Tibial artery (tissue), 4 donors: ENCODE measurements around the gene NOS1.
"Not testable (repeated sequence)": the region's sequence is repeated elsewhere in the genome, so short reads cannot be mapped to it uniquely, and the experiment has no call there.

ENCODE experiments used
- DNase-seq, 2 donors: peaks; one replicate each; pipeline ENCODE4 v3.0.0-alpha.2; 2019
- H3K27ac ChIP-seq, 2 donors: fragments of 200-600 bp; sonication (generic) in 1 of 2; 1 replicate in 1 of 2; 2 replicates in 1 of 2; pipeline ENCODE4 v1.5.1; 2018 to 2019; ENCODE audit warnings: mild to moderate bottlenecking in 1 of 2
- H3K27me3 ChIP-seq, 2 donors: fragments of 200-600 bp; sonication (generic) in 1 of 2; one replicate each; pipeline versions ENCODE4 v1.5.1 to v1.6.0; 2016 to 2019
- H3K36me3 ChIP-seq, 3 donors: fragments of 200-600 bp; sonication (generic) in 2 of 3; one replicate each; pipeline ENCODE4 v1.5.1; 2016 to 2019; ENCODE audit warnings: mild to moderate bottlenecking in 2 of 3
- H3K4me1 ChIP-seq, 4 donors: fragments of 200-600 bp; sonication (generic) in 2 of 4; 1 replicate in 3 of 4; 2 replicates in 1 of 4; pipeline ENCODE4 v1.5.1; 2016 to 2019
- H3K4me3 ChIP-seq, 2 donors: fragments of 200-600 bp; sonication (generic) in 1 of 2; 1 replicate in 1 of 2; 2 replicates in 1 of 2; pipeline ENCODE4 v1.5.1; 2018 to 2019; ENCODE audit warnings: mild to moderate bottlenecking in 2 of 2
- H3K9me3 ChIP-seq, 3 donors: fragments of 200-600 bp; sonication (generic) in 1 of 3; one replicate each; pipeline ENCODE4 v1.5.1; 2016 to 2019
- intact Hi-C: fragments of 100-400 bp; cut with DNase I; formaldehyde crosslinking; loops from one replicate; pipeline ENCODE4 v1.15.0; 2023; ENCODE audit warnings: low total_unique reads
- TF ChIP-seq, protein P1 (sequence below), 2 experiments: fragments of 200-600 bp in 1 of 2; fragments of 450-650 bp in 1 of 2; IDR thresholded peaks; one replicate each; pipeline ENCODE4 v1.5.1; 2017 to 2019; ENCODE audit warnings: antibody characterized with exemption in 2 of 2, mild to moderate bottlenecking in 1 of 2, moderate library complexity in 1 of 2

The NOS1 gene

DNA sequence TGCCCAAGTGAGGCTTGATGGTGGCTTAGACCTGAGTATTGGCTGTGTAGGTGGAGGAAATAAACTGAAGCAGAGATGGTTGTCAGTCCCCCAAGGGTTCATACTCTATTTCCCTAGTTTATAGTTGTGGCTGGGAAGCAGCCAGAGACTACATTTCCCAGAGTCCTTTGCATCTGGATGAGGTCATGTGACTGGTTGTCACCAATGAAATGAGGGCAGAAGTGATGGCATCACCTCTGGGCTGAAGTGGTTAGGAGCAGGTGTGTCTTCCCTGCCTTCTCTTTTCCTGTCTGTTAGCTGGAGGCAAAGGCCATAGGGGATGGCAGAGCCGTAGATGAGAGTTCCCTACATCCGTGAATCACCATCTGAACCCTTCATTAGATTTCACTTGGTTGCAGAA, 16.3 kb upstream of the NOS1 start:
- H3K9me3 ChIP-seq: no peaks in the 10 kb centered on the region
- no peaks in the 10 kb centered on the region for H3K4me1 ChIP-seq
- no peaks in the 10 kb centered on the region for H3K27me3 ChIP-seq
- intact Hi-C loops: no loop called here
- no peak for DNase-seq
- no peak overlapping the region for H3K4me3 ChIP-seq
- no peak overlapping the region for H3K27ac ChIP-seq
- no peaks in the 10 kb centered on the region for H3K36me3 ChIP-seq
- TF ChIP-seq, protein P1, sequence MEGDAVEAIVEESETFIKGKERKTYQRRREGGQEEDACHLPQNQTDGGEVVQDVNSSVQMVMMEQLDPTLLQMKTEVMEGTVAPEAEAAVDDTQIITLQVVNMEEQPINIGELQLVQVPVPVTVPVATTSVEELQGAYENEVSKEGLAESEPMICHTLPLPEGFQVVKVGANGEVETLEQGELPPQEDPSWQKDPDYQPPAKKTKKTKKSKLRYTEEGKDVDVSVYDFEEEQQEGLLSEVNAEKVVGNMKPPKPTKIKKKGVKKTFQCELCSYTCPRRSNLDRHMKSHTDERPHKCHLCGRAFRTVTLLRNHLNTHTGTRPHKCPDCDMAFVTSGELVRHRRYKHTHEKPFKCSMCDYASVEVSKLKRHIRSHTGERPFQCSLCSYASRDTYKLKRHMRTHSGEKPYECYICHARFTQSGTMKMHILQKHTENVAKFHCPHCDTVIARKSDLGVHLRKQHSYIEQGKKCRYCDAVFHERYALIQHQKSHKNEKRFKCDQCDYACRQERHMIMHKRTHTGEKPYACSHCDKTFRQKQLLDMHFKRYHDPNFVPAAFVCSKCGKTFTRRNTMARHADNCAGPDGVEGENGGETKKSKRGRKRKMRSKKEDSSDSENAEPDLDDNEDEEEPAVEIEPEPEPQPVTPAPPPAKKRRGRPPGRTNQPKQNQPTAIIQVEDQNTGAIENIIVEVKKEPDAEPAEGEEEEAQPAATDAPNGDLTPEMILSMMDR (IDR thresholded peaks at IDR 0.05): no peak

DNA sequence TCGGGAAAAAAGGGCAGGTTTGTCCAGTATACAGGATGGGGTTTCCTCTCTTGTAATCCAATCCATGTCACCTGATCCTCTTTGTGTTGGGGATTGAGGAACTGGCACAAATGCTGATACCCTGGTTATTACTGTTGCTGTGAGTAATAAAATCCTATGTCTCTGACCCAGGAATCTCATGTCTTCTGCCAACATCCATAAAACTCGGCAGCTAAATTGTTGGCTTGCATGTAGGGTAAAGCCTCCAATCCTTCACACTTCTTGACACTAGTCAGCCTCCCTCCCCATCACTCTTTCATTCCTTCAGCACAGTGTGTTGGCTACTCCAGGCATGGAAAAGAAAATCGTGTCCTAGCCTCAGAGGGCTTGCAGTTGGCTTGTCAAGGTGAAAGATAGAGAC, 9.2 kb upstream of the NOS1 start:
- no peak overlapping the region for H3K27ac ChIP-seq
- H3K4me1 ChIP-seq: no peaks in the 10 kb centered on the region
- intact Hi-C loops: no loop called here
- TF ChIP-seq, protein P1 (IDR thresholded peaks at IDR 0.05): no peak
- H3K36me3 ChIP-seq: no peaks in the 10 kb centered on the region
- H3K27me3 ChIP-seq: peaks cover 0 to 2% of the 10 kb centered on the region in 2 donors
- no peak overlapping the region for H3K4me3 ChIP-seq
- DNase-seq: no peak
- H3K9me3 ChIP-seq: peaks cover 0 to 9% (median 0%) of the 10 kb centered on the region in 3 donors

DNA sequence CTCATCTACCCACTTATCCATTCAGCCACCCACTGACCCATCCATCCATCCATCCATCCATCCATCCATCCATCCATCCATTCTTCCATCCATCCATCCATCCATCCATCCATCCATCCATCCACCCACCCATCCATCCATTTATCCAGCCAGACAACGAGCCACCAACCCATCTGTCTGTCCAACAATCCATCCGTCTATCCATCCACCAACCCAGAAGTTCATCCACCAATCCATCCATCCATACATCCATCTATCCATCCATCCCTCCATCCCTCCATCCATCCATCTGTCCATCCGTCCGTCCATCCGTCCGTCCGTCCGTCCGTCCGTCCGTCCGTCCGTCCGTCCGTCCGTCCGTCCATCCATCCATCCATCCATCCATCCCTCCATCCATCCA, 8.6 kb upstream of the NOS1 start:
- not testable (repeated sequence) for H3K27me3 ChIP-seq, H3K27ac ChIP-seq, DNase-seq, H3K9me3 ChIP-seq, H3K36me3 ChIP-seq, H3K4me1 ChIP-seq, H3K4me3 ChIP-seq
- intact Hi-C loops: loop anchor here (5.0 kb wide), 1 partner anchor 467 kb away; no protein-coding TSS in a partner anchor

DNA sequence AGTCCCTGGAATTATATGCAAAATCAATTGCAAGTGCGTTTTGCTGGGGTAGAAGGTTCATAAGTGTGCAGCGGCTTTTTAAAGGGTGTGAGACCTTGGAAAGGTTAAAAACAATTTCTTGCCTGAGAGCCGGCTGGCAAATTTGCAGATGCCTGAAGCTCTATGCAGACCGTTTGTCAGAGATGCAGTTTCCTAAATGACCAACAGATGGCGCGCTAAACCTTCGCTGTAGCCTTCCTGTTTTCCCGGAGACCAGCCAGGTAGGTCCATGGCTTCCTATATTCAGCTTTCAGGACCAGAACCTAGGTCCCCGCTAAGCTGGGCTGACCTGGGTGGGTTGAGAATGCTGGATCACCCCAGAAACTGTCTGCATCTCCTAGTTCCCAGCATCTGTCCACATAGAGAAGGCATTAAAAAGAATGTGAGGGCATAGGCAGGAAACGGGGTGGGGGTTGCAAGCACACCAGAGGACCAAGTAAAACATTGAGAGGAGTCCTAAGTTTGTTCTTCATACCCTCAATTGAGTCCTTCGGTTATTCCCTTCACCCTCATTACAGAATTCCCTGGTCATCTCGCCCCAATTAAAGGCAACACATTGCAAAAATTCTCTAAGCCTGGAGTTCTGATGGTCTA, 5.7 kb upstream of the NOS1 start:
- H3K4me1 ChIP-seq: no peaks in the 10 kb centered on the region
- no peak overlapping the region for H3K4me3 ChIP-seq
- intact Hi-C loops: loop anchor here (5.0 kb wide), 1 partner anchor 470 kb away; no protein-coding TSS in a partner anchor
- peaks cover 0 to 9% (median 0%) of the 10 kb centered on the region in 3 donors for H3K9me3 ChIP-seq
- peaks cover 0 to 32% of the 10 kb centered on the region in 2 donors for H3K27me3 ChIP-seq
- peak; percentile 47 to 71 for DNase-seq
- H3K27ac ChIP-seq: no peak overlapping the region
- TF ChIP-seq, protein P1 (IDR thresholded peaks at IDR 0.05): peak; percentile 67 to 79
- H3K36me3 ChIP-seq: no peaks in the 10 kb centered on the region

DNA sequence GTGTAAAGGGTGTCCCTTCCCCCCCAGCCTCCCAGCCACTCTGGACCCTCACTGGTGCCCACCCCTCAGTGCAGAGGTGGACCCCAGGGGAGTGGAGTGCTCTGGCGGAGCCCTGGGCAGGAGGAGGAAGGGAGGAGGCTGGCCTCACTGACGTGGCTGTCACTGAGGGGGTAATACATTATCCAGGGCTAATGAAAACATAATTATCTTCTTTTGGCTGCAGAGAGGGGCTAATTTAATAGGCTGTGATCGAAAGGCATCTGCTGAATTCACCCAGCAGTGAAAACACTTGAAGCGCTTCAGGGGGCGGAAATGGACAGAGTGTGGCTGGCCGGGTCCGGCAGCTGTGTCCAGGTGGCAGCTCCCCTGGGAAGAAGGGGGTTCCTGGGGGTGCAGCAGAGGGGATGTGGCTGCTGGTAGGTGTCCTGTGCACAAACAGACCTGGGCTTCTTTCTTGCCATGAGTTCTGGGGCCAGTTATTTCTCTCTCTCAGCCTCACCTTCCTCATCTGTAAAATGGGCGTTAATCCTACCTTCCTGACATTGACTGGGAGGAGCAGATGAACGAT, 3.7 kb upstream of the NOS1 start:
- intact Hi-C loops: loop anchor here (5.0 kb wide), 1 partner anchor 472 kb away; no protein-coding TSS in a partner anchor
- TF ChIP-seq, protein P1 (IDR thresholded peaks at IDR 0.05): no peak
- H3K4me1 ChIP-seq: peaks cover 0 to 12% (median 0%) of the 10 kb centered on the region in 4 donors
- H3K36me3 ChIP-seq: no peaks in the 10 kb centered on the region
- no peak overlapping the region for H3K4me3 ChIP-seq
- H3K9me3 ChIP-seq: no peaks in the 10 kb centered on the region
- no peak overlapping the region for H3K27ac ChIP-seq
- peaks cover 0 to 50% of the 10 kb centered on the region in 2 donors for H3K27me3 ChIP-seq
- no peak for DNase-seq

DNA sequence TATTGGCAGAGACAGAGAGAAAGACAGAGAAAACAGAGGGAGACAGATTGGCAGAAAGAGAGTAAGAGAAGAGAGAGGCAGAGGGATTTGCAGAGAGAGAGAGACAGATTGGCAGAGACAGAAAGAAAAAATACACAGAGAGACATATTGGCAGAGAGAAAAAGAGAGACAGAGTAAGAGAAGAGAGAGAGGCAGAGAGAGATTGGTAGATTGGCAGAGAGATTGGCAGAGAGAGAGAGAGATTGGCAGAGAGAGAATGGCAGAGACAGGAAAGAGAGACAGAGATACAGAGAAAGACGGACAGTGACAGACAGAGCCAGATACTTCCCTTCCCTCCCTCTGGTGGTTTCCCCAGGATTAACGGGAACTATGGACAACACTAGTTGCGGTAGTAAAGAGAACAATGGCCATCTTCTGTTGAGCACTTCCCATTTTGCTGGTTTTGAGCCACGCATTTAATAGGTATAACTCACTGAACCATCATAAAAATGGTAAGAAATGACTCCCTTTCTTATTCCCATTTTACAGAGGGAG, 2.6 kb upstream of the NOS1 start:
- Histone ChIP-seq H3K27ac (no peak overlapping the region), H3K4me3 (no peak overlapping the region), H3K4me1 (peaks cover 0 to 13% (median 0%) of the 10 kb centered on the region in 4 donors), H3K27me3 (peaks cover 0 to 61% of the 10 kb centered on the region in 2 donors), H3K36me3 (no peaks in the 10 kb centered on the region), H3K9me3 (no peaks in the 10 kb centered on the region)
- TF ChIP-seq, protein P1 (IDR thresholded peaks at IDR 0.05): no peak
- DNase-seq: no peak
- intact Hi-C loops: no loop called here
